Parathyroid adenoma (tissue), 2 donors: ENCODE results near the gene KIRREL2.
A peak's percentile ranks its signal among the peaks of the same experiment; 100 is the strongest.

ENCODE experiments used
- H2AFZ ChIP-seq: fragments of 300-600 bp; sonication (generic); one replicate; pipeline ENCODE4 v1.7.0; 2017; ENCODE audit warnings: antibody characterized with exemption, mild to moderate bottlenecking
- H3K27ac ChIP-seq: fragments of 300-600 bp; sonication (generic); one replicate; pipeline ENCODE4 v1.7.0; 2017
- H3K27me3 ChIP-seq: fragments of 300-600 bp; sonication (generic); one replicate; pipeline ENCODE4 v1.7.0; 2017; ENCODE audit warnings: low read length; ENCODE audit not compliant: control insufficient read depth, insufficient read depth
- H3K36me3 ChIP-seq: fragments of 300-600 bp; sonication (generic); one replicate; pipeline ENCODE4 v1.7.0; 2017; ENCODE audit warnings: low read length; ENCODE audit not compliant: control insufficient read depth, insufficient read depth
- H3K4me1 ChIP-seq: fragments of 300-600 bp; sonication (generic); one replicate; pipeline ENCODE4 v1.7.0; 2017; ENCODE audit warnings: control low read depth
- H3K4me2 ChIP-seq: fragments of 300-600 bp; sonication (generic); one replicate; pipeline ENCODE4 v1.7.0; 2017; ENCODE audit warnings: low read length
- H3K4me3 ChIP-seq: fragments of 300-600 bp; sonication (generic); one replicate; pipeline ENCODE4 v1.7.0; 2017; ENCODE audit warnings: low read depth, low read length
- H3K79me2 ChIP-seq: fragments of 300-600 bp; sonication (generic); one replicate; pipeline ENCODE4 v1.7.0; 2017; ENCODE audit warnings: control low read depth
- H3K9ac ChIP-seq: fragments of 300-600 bp; sonication (generic); one replicate; pipeline ENCODE4 v1.7.0; 2017; ENCODE audit warnings: mild to moderate bottlenecking
- H3K9me3 ChIP-seq: fragments of 300-600 bp; sonication (generic); one replicate; pipeline ENCODE4 v1.7.0; 2017; ENCODE audit warnings: low read length; ENCODE audit not compliant: control insufficient read depth
- CTCF ChIP-seq: fragments of 300-600 bp; sonication (generic); IDR thresholded peaks from one replicate; pipeline ENCODE4 v1.7.0; 2017; ENCODE audit warnings: antibody characterized with exemption, mild to moderate bottlenecking
- donor health status: primary hyperparathyroidism.

KIRREL2 gene

GRCh38 chr19:35848919-35849505 lies 7.7 kb upstream of the KIRREL2 start:
- Histone ChIP-seq H3K36me3 (no peaks in the 10 kb centered on the region), H3K27ac (peak overlapping the region; percentile 67), H3K4me3 (no peak overlapping the region)

GRCh38 chr19:35851213-35852028 lies 5.3 kb upstream of the KIRREL2 start:
- no peak overlapping the region for H3K9ac ChIP-seq
- H3K4me1 ChIP-seq, result peaks cover 47% of the 10 kb centered on the region
- no peaks in the 10 kb centered on the region for H3K27me3 ChIP-seq
- H3K27ac ChIP-seq, result no peak overlapping the region
- TF ChIP-seq CTCF, result peak; percentile 20
- no peak overlapping the region for H3K4me2 ChIP-seq
- H3K36me3 ChIP-seq, result no peaks in the 10 kb centered on the region
- H3K79me2 ChIP-seq, result no peaks in the 10 kb centered on the region
- H2AFZ ChIP-seq, result no peak overlapping the region
- H3K4me3 ChIP-seq, result no peak overlapping the region
- H3K9me3 ChIP-seq, result no peaks in the 10 kb centered on the region

More at GRCh38 chr19:35848919-35849505, 7.7 kb upstream of the KIRREL2 start:
- peaks cover 43% of the 10 kb centered on the region for H3K4me1 ChIP-seq
- H3K9ac ChIP-seq, result no peak overlapping the region
- no peaks in the 10 kb centered on the region for H3K9me3 ChIP-seq
- H2AFZ ChIP-seq, result peak overlapping the region; percentile 72
- no peak for TF ChIP-seq CTCF
- no peak overlapping the region for H3K4me2 ChIP-seq
- H3K79me2 ChIP-seq, result no peaks in the 10 kb centered on the region
- peaks cover 11% of the 10 kb centered on the region for H3K27me3 ChIP-seq

- Histone ChIP-seq H3K4me2 (peak within 1 kb of the TSS; percentile 11), H3K36me3 (no peaks in the 10 kb centered on the region), H2AFZ (peak within 1 kb of the TSS; percentile 90), H3K27me3 (no peaks in the 10 kb centered on the region), H3K4me3 (no peak within 1 kb of the TSS), H3K27ac (peak within 1 kb of the TSS; percentile 84), H3K4me1 (peaks cover 47% of the 10 kb centered on the region), H3K9me3 (no peaks in the 10 kb centered on the region), H3K79me2 (no peaks in the 10 kb centered on the region), H3K9ac (no peak within 1 kb of the TSS)
- no peak for TF ChIP-seq CTCF
These were observed 4.5 kb upstream of the KIRREL2 start, which contains the start of gene NPHS1 for GRCh38 chr19:35852029-35852780. TSS of gene NPHS1 (minus strand) at chr19:35852504. CDS start at chr19:35851837, 667 bp downstream.

- H3K4me1 ChIP-seq, result peaks cover 46% of the 10 kb centered on the region
- no peaks in the 10 kb centered on the region for H3K79me2 ChIP-seq
- TF ChIP-seq CTCF, result no peak
- H3K9me3 ChIP-seq, result no peaks in the 10 kb centered on the region
- no peak overlapping the region for H3K4me2 ChIP-seq
- H3K36me3 ChIP-seq, result no peaks in the 10 kb centered on the region
- no peak overlapping the region for H3K9ac ChIP-seq
- no peaks in the 10 kb centered on the region for H3K27me3 ChIP-seq
- peak overlapping the region; percentile 84 for H3K27ac ChIP-seq
- H3K4me3 ChIP-seq, result no peak overlapping the region
- H2AFZ ChIP-seq, result peak overlapping the region; percentile 90
These were observed 3.5 kb upstream of the KIRREL2 start for GRCh38 chr19:35853038-35853756.
